Breast epithelium (tissue), 4 donors: ENCODE results near the gene SYTL1. TPM values are rescaled to one million over a fixed set of nuclear protein-coding genes. Genes with fewer than 3 reads are reported as not detected.
"Not testable (repeated sequence)": the region's sequence is repeated elsewhere in the genome, so short reads cannot be mapped to it uniquely, and the experiment has no call there.

ENCODE experiments used
- DNase-seq, 2 donors: peaks; one replicate each; pipeline ENCODE4 v3.0.0-alpha.2; 2019; ENCODE audit warnings: low spot score in 2 of 2
- H3K27ac ChIP-seq, 2 donors: fragments of 200-600 bp; sonication (generic) in 1 of 2; one replicate each; pipeline ENCODE4 v1.5.1; 2016 to 2019; ENCODE audit warnings: mild to moderate bottlenecking in 1 of 2
- H3K27me3 ChIP-seq, 2 donors: fragments of 200-600 bp; sonication (generic) in 1 of 2; one replicate each; pipeline versions ENCODE4 v1.5.1 to v1.6.0; 2017 to 2019; ENCODE audit warnings: control low read depth in 1 of 2, mild to moderate bottlenecking in 1 of 2
- H3K36me3 ChIP-seq: fragments of 200-600 bp; one replicate; pipeline ENCODE4 v1.5.1; 2019
- H3K4me1 ChIP-seq, 2 donors: fragments of 200-600 bp; sonication (generic); one replicate each; pipeline ENCODE4 v1.5.1; 2016 to 2019; ENCODE audit warnings: control low read depth in 1 of 2
- H3K4me3 ChIP-seq, 3 donors: fragments of 200-600 bp; sonication (generic); 1 replicate in 2 of 3; 2 replicates in 1 of 3; pipeline ENCODE4 v1.5.1; 2016 to 2019; ENCODE audit warnings: mild to moderate bottlenecking in 3 of 3, moderate library complexity in 2 of 3
- H3K9me3 ChIP-seq, 2 donors: fragments of 200-600 bp; sonication (generic) in 1 of 2; one replicate each; pipeline ENCODE4 v1.5.1; 2016 to 2019; ENCODE audit warnings: control low read depth in 1 of 2
- CTCF ChIP-seq, 3 donors: fragments of 450-650 bp; IDR thresholded peaks; one replicate each; pipeline ENCODE4 v1.5.1; 2016 to 2017; ENCODE audit warnings: antibody characterized with exemption in 3 of 3, mild to moderate bottlenecking in 3 of 3, moderate library complexity in 3 of 3
- POLR2A ChIP-seq: fragments of 450-650 bp; IDR thresholded peaks from one replicate; pipeline ENCODE4 v1.6.1; 2016; ENCODE audit warnings: antibody characterized with exemption, mild to moderate bottlenecking, moderate library complexity
- POLR2AphosphoS5 ChIP-seq, 3 donors: sonication (generic); formaldehyde crosslinking; IDR thresholded peaks; one replicate each; pipeline ENCODE4 v1.6.1; 2017; ENCODE audit warnings: antibody characterized with exemption in 3 of 3
- intact Hi-C: fragments of 100-400 bp; cut with DNase I; formaldehyde crosslinking; loops from one replicate; pipeline ENCODE4 v1.15.1; 2023; ENCODE audit warnings: low total_unique reads
- total RNA-seq, 3 donors: library from RNA; depleted of rRNA; stranded (reverse); fragments of >200 nt; gene quantifications; one replicate each; pipeline ENCODE4 v1.1.0, GENCODE V29; 2016

Gene SYTL1
- total RNA-seq, 3 donors from 2014 or later = 0.96 to 33.1 (median 22.3) TPM

- Histone ChIP-seq H3K27ac (peak overlapping the region in 1 of 2 donors; percentile 45), H3K4me1 (peaks cover 9 to 24% of the 10 kb centered on the region in 2 donors), H3K4me3 (no peak overlapping the region), H3K36me3 (no peaks in the 10 kb centered on the region), H3K27me3 (no peaks in the 10 kb centered on the region), H3K9me3 (no peaks in the 10 kb centered on the region)
- DNase-seq = no peak
- intact Hi-C loops = no loop called here
- TF ChIP-seq CTCF (IDR thresholded peaks at IDR 0.05) = no peak
- no peak for TF ChIP-seq POLR2AphosphoS5 (IDR thresholded peaks at IDR 0.05)
- no peak for TF ChIP-seq POLR2A
These were observed 41.8 kb downstream of the SYTL1 start for GRCh38 chr1:27383661-27384060.

GRCh38 chr1:27384797-27385196 lies 43.0 kb downstream of the SYTL1 start:
- H3K36me3 ChIP-seq, H3K27me3 ChIP-seq, H3K27ac ChIP-seq, H3K9me3 ChIP-seq, DNase-seq, H3K4me3 ChIP-seq, intact Hi-C loops: not testable (repeated sequence)
- H3K4me1 ChIP-seq = peaks cover 4 to 18% of the 10 kb centered on the region in 2 donors

GRCh38 chr1:27388337-27389005 lies 46.6 kb downstream of the SYTL1 start:
- no peaks in the 10 kb centered on the region for H3K9me3 ChIP-seq
- DNase-seq = peak; percentile 72 to 79
- H3K27ac ChIP-seq = no peak overlapping the region
- peaks cover 0 to 8% of the 10 kb centered on the region in 2 donors for H3K4me1 ChIP-seq
- H3K4me3 ChIP-seq = no peak overlapping the region
- intact Hi-C loops = no loop called here
- H3K36me3 ChIP-seq = no peaks in the 10 kb centered on the region
- H3K27me3 ChIP-seq = no peaks in the 10 kb centered on the region
- TF ChIP-seq POLR2A (no peak), CTCF (IDR thresholded peaks at IDR 0.05) (peak; percentile 83 to 97 (median 95)), POLR2AphosphoS5 (IDR thresholded peaks at IDR 0.05) (peak in 1 of 3 donors; percentile 38)

GRCh38 chr1:27391511-27392095 lies 49.8 kb downstream of the SYTL1 start:
- peak overlapping the region; percentile 33 to 75 (median 54) for H3K4me3 ChIP-seq
- TF ChIP-seq POLR2AphosphoS5 (IDR thresholded peaks at IDR 0.05) = no peak
- TF ChIP-seq CTCF (IDR thresholded peaks at IDR 0.05) = no peak
- TF ChIP-seq POLR2A = no peak
- H3K27ac ChIP-seq = peak overlapping the region in 1 of 2 donors; percentile 71
- H3K4me1 ChIP-seq = peaks cover 0 to 8% of the 10 kb centered on the region in 2 donors
- intact Hi-C loops = loop anchor here (1.0 to 10.0 kb wide), 4 partner anchors 20 to 273 kb away; partner anchors contain the start of gene AHDC1
- no peaks in the 10 kb centered on the region for H3K9me3 ChIP-seq
- no peaks in the 10 kb centered on the region for H3K36me3 ChIP-seq
- no peak for DNase-seq
- no peaks in the 10 kb centered on the region for H3K27me3 ChIP-seq

GRCh38 chr1:27392096-27392777 lies 50.4 kb downstream of the SYTL1 start, which contains the start of gene GPR3:
Gene GPR3 (plus strand): TSS chr1:27392622. CDS start chr1:27393799, 1,177 bp downstream.
- intact Hi-C loops = loop anchor here (1.0 to 10.0 kb wide), 4 partner anchors 21 to 273 kb away; partner anchors contain the start of gene AHDC1
- Histone ChIP-seq H3K4me3 (peak within 1 kb of the TSS; percentile 33 to 75 (median 54)), H3K9me3 (no peaks in the 10 kb centered on the region), H3K36me3 (no peaks in the 10 kb centered on the region), H3K27me3 (no peaks in the 10 kb centered on the region), H3K27ac (peak within 1 kb of the TSS; percentile 46 to 71), H3K4me1 (peaks cover 0 to 8% of the 10 kb centered on the region in 2 donors)
- DNase-seq = peak; percentile 86 to 87
- peak in 2 of 3 donors; percentile 26 to 53 for TF ChIP-seq POLR2AphosphoS5 (IDR thresholded peaks at IDR 0.05)
- TF ChIP-seq POLR2A = no peak
- TF ChIP-seq CTCF (IDR thresholded peaks at IDR 0.05) = peak; percentile 14 to 47 (median 42)
